Activated CD8-positive, alpha-beta T cell treated with anti-CD3 and anti-CD28 coated beads, Interleukin-2, amount 10 ng/mL, durations not matched to agents 7 days and 5 days (primary cell): ENCODE results near the gene RAD52. TPM values are rescaled to one million over a fixed set of nuclear protein-coding genes. Genes with fewer than 3 reads are reported as not detected.
A peak's percentile ranks its signal among the peaks of the same experiment; 100 is the strongest.

Experiments used
- ATAC-seq: fragments of 150-1000 bp; cut with Tn5 transposase; one replicate; pipeline ENCODE4 v1.10.0; 2021; ENCODE audit warnings: moderate library complexity
- CTCF ChIA-PET: fragments of 350-600 bp; sonication (Branson Sonifier 250); formaldehyde crosslinking; loops from one replicate; lab custom pipeline; 2021; ENCODE audit warnings: antibody characterized with exemption; lab: Charles Lee
- POLR2A ChIA-PET: fragments of 350-600 bp; sonication (Branson Sonifier 250); formaldehyde crosslinking; loops from one replicate; lab custom pipeline; 2021; ENCODE audit warnings: antibody characterized with exemption; lab: Charles Lee
- DNase-seq: peaks from one replicate; pipeline ENCODE4 v3.0.0-alpha.2; 2020
- H3K27ac Mint-ChIP-seq: one replicate; pipeline ENCODE4 v1.8.0; 2021; ENCODE audit warnings: mild to moderate bottlenecking, mixed read lengths
- H3K27me3 Mint-ChIP-seq: one replicate; pipeline ENCODE4 v1.8.0; 2021; ENCODE audit warnings: low read depth, mixed read lengths
- H3K36me3 Mint-ChIP-seq: one replicate; pipeline ENCODE4 v1.8.0; 2021; ENCODE audit warnings: low read depth, mixed read lengths
- H3K4me1 Mint-ChIP-seq: one replicate; pipeline ENCODE4 v1.8.0; 2021; ENCODE audit warnings: low read depth, mixed read lengths
- H3K4me3 Mint-ChIP-seq: one replicate; pipeline ENCODE4 v1.8.0; 2021; ENCODE audit warnings: mild to moderate bottlenecking, mixed read lengths
- H3K9me3 Mint-ChIP-seq: one replicate; pipeline ENCODE4 v1.8.0; 2022; ENCODE audit warnings: mixed read lengths; ENCODE audit not compliant: insufficient read depth
- total RNA-seq, 2 experiments: library from RNA; stranded (reverse); gene quantifications; one replicate each; pipeline ENCODE4 v1.2.3, GENCODE V29; 2021

The RAD52 gene
- total RNA-seq, 2 experiments from 2014 or later: 19.3 to 20.9 TPM

DNA sequence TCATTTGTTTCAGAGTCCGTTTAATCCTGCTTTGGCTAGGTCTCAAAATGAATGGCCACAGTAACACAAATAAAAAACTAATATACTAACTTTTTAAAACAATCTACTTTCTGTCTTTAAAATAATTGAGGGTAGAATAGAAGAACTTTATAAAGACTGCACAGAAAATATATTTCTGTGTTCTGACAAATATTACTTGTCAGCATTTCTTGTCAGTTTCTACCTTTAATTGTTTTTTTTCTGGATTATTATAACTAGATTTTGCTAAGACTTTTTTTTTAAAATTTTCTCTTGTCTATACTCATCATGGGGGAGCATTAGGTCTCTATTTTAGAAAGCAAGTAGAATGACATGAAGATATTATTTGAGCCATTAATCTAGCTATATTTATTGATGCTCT is 86.2 kb downstream of the RAD52 start:
- DNase-seq (no peak), ATAC-seq (no peak)
- peaks cover 63% of the 10 kb centered on the region for H3K36me3 Mint-ChIP-seq
- H3K27me3 Mint-ChIP-seq: no peaks in the 10 kb centered on the region
- no peaks in the 10 kb centered on the region for H3K9me3 Mint-ChIP-seq
- H3K27ac Mint-ChIP-seq: no peak overlapping the region
- ChIA-PET POLR2A (no interaction called here), CTCF (interaction anchor here (2.7 kb wide), 1 partner anchor 86 kb away, joined by 6 read pairs; the partner anchor contains the start of gene RAD52)
- H3K4me1 Mint-ChIP-seq: peaks cover 13% of the 10 kb centered on the region
- H3K4me3 Mint-ChIP-seq: no peak overlapping the region

GRCh38 chr12:862303-862911 is 87.1 kb downstream of the RAD52 start:
- no peaks in the 10 kb centered on the region for H3K27me3 Mint-ChIP-seq
- POLR2A ChIA-PET: no interaction called here
- peak overlapping the region; percentile 11 for H3K27ac Mint-ChIP-seq
- DNase-seq: no peak
- no peak for ATAC-seq
- H3K4me1 Mint-ChIP-seq: peaks cover 13% of the 10 kb centered on the region
- H3K9me3 Mint-ChIP-seq: no peaks in the 10 kb centered on the region
- H3K36me3 Mint-ChIP-seq: peaks cover 62% of the 10 kb centered on the region
- H3K4me3 Mint-ChIP-seq: no peak overlapping the region
- CTCF ChIA-PET: interaction anchor here (1.2 to 2.7 kb wide), 2 partner anchors 46 to 87 kb away, joined by 3 to 6 read pairs; partner anchors contain the start of gene RAD52

Other genes starting within 250 kb of the RAD52 start
- 100 to 1,000 TPM; 203 to 204 TPM for gene WNK1, start 197.1 kb downstream of the RAD52 start, total RNA-seq
- 10 to 100 TPM; 25.2 to 32.9 TPM for gene ERC1, start 41.5 kb upstream of the RAD52 start, total RNA-seq